Osteoblast (primary cell): Measurements from ENCODE around the gene STAT5B. TPM values are rescaled to one million over a fixed set of nuclear protein-coding genes. Genes with fewer than 3 reads are reported as not detected.
A peak's percentile ranks its signal among the peaks of the same experiment; 100 is the strongest.

Experiments used
- DNase-seq: peaks from one replicate; pipeline ENCODE4 v3.0.0; 2011; ENCODE audit warnings: low spot score, mixed read lengths; ENCODE audit not compliant: insufficient read length; ENCODE audit errors: missing footprints
- H2AFZ ChIP-seq: 2 replicates; pipeline ENCODE4 v1.6.0; 2011; ENCODE audit warnings: mild to moderate bottlenecking, low read length
- H3K27ac ChIP-seq: 2 replicates; pipeline ENCODE4 v1.5.1; 2011; ENCODE audit warnings: mild to moderate bottlenecking, low read depth, low read length, moderate library complexity
- H3K27me3 ChIP-seq: 2 replicates; pipeline ENCODE4 v1.6.0; 2012; ENCODE audit warnings: mild to moderate bottlenecking, control low read depth, inconsistent platforms, low read length, moderate library complexity; ENCODE audit not compliant: insufficient read depth
- H3K36me3 ChIP-seq: 2 replicates; pipeline ENCODE4 v1.5.1; 2011; ENCODE audit warnings: mild to moderate bottlenecking, low read length, control low read depth, moderate library complexity; ENCODE audit not compliant: insufficient read depth
- H3K4me1 ChIP-seq: 2 replicates; pipeline ENCODE4 v1.5.1; 2011; ENCODE audit warnings: mild to moderate bottlenecking, low read length, control low read depth, moderate library complexity; ENCODE audit not compliant: insufficient read depth
- H3K4me2 ChIP-seq: 2 replicates; pipeline ENCODE4 v1.6.0; 2011; ENCODE audit warnings: mild to moderate bottlenecking, low read length; ENCODE audit not compliant: insufficient read depth
- H3K4me3 ChIP-seq: fragments of 200-600 bp; sonication (generic); 3 replicates; pipeline ENCODE4 v1.5.1; 2012; ENCODE audit warnings: mild to moderate bottlenecking, low read length, inconsistent platforms; ENCODE audit not compliant: insufficient read depth
- H3K79me2 ChIP-seq: 2 replicates; pipeline ENCODE4 v1.6.0; 2012; ENCODE audit warnings: mild to moderate bottlenecking, low read length, control low read depth, inconsistent platforms; ENCODE audit not compliant: insufficient read depth
- H3K9me3 ChIP-seq: 2 replicates; pipeline ENCODE4 v1.5.1; 2011; ENCODE audit warnings: low read depth, low read length, control low read depth
- H4K20me1 ChIP-seq: 2 replicates; pipeline ENCODE4 v1.6.0; 2012; ENCODE audit warnings: mild to moderate bottlenecking, low read length, control low read depth; ENCODE audit not compliant: insufficient read depth
- CTCF ChIP-seq: IDR thresholded peaks from 2 replicates; pipeline ENCODE4 v1.5.1; 2011; ENCODE audit warnings: mild to moderate bottlenecking, low read depth, low read length, moderate library complexity; ENCODE audit errors: extremely low read depth
- total RNA-seq: library from RNA; depleted of rRNA; stranded (reverse); fragments of >200 nt; gene quantifications from 2 replicates; pipeline ENCODE4 v1.2.3, GENCODE V29; 2012

STAT5B gene
- total RNA-seq, 1 donor = 22.8 TPM

DNA sequence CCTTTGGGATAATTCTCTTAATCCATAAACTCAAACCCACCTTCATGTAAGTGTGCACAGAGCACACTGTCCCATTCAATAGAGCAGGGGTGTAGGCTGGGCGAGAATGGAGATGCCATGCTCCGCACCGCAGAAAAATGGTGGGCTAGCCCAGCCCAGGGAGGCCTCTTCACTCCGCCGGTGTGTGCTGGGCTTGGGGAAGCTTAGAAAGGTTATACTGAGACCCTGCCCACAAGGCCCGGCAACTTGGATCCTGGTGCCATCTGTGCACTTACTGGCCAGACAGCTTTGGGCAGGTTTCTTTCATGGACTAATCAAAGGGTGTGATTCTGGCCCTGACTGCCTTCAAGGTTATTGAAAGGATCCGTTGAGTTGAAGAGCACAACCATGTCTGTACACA, 8.4 kb upstream of the STAT5B start:
- H3K4me3 ChIP-seq = no peak overlapping the region
- no peaks in the 10 kb centered on the region for H4K20me1 ChIP-seq
- H3K27ac ChIP-seq = no peak overlapping the region
- no peaks in the 10 kb centered on the region for H3K36me3 ChIP-seq
- no peak for TF ChIP-seq CTCF
- H3K4me2 ChIP-seq = no peak overlapping the region
- peaks cover 16% of the 10 kb centered on the region for H3K4me1 ChIP-seq
- DNase-seq = no peak
- no peaks in the 10 kb centered on the region for H3K27me3 ChIP-seq
- no peaks in the 10 kb centered on the region for H3K79me2 ChIP-seq
- no peak overlapping the region for H2AFZ ChIP-seq
- H3K9me3 ChIP-seq = no peaks in the 10 kb centered on the region

GRCh38 chr17:42284024-42284369, 7.8 kb upstream of the STAT5B start:
- TF ChIP-seq CTCF = no peak
- peak; percentile 41 for DNase-seq
- no peak overlapping the region for H3K27ac ChIP-seq
- H3K36me3 ChIP-seq = no peaks in the 10 kb centered on the region
- no peak overlapping the region for H3K4me3 ChIP-seq
- no peaks in the 10 kb centered on the region for H3K79me2 ChIP-seq
- no peak overlapping the region for H3K4me2 ChIP-seq
- H3K4me1 ChIP-seq = peaks cover 16% of the 10 kb centered on the region
- no peaks in the 10 kb centered on the region for H3K9me3 ChIP-seq
- H3K27me3 ChIP-seq = no peaks in the 10 kb centered on the region
- no peak overlapping the region for H2AFZ ChIP-seq
- H4K20me1 ChIP-seq = no peaks in the 10 kb centered on the region

GRCh38 chr17:42283241-42284023, 7.2 kb upstream of the STAT5B start:
- H3K79me2 ChIP-seq = no peaks in the 10 kb centered on the region

More at GRCh38 chr17:42283241-42284023, 7.2 kb upstream of the STAT5B start:
- H3K9me3 ChIP-seq = no peaks in the 10 kb centered on the region
- H3K4me3 ChIP-seq = no peak overlapping the region
- H3K36me3 ChIP-seq = no peaks in the 10 kb centered on the region
- no peak for TF ChIP-seq CTCF
- H3K4me1 ChIP-seq = peaks cover 16% of the 10 kb centered on the region
- no peak overlapping the region for H3K27ac ChIP-seq
- H3K4me2 ChIP-seq = no peak overlapping the region
- peak; percentile 81 for DNase-seq
- H3K27me3 ChIP-seq = no peaks in the 10 kb centered on the region
- no peak overlapping the region for H2AFZ ChIP-seq
- H4K20me1 ChIP-seq = no peaks in the 10 kb centered on the region
